Hindlimb muscle (tissue), 1 donor: ENCODE data around the gene LYRM4. TPM values are rescaled to one million over a fixed set of nuclear protein-coding genes. Genes with fewer than 3 reads are reported as not detected.

Source experiments
- DNase-seq: peaks from one replicate; pipeline ENCODE4 v3.0.0-alpha.2; 2013
- polyA plus RNA-seq: library from polyadenylated mRNA; unstranded; fragments of 120-200 nt; gene quantifications from one replicate; pipeline ENCODE4 v1.2.1, GENCODE V29; 2013; ENCODE audit not compliant: insufficient read length

Gene LYRM4
- polyA plus RNA-seq, 1 donor = 20.5 TPM

DNA sequence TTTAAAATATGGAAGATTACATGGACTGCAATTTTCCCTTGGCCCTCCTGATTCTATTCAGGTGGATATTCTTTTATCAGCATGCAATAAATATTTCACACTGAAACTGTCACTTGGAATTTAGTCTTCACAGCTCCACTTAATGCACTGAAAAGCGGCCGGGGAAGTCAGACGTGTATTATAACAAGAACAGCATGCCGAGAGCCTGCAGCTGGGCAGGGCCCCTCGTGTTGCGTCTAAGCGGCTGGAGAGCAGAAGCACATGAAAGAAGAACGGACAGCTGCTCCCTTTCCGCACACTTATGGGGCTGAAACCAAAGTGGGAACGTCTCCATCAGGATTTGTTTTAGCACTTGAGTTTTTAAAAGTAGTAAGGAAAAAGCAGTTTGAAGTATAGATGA lies 57.2 kb downstream of the LYRM4 start:
- DNase-seq = peak; percentile 71

DNA sequence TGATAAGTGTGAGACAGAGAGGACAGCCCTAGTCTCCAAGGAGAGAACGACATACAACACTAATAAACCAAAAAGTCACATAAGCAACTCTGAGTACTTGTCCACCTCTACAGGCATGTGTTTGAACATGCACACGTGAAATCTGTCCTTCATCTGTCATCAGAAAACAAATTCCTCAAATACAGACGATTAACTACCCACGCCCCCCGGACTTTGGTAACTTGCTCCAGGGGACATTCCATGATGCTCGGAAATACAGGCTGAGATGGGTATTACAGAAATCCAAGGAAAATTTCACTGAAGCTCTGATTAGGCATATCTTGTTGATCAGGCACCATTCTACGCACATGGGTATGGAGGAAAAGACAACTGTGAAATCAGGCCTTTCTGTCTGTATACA lies 57.8 kb downstream of the LYRM4 start:
- no peak for DNase-seq

DNA sequence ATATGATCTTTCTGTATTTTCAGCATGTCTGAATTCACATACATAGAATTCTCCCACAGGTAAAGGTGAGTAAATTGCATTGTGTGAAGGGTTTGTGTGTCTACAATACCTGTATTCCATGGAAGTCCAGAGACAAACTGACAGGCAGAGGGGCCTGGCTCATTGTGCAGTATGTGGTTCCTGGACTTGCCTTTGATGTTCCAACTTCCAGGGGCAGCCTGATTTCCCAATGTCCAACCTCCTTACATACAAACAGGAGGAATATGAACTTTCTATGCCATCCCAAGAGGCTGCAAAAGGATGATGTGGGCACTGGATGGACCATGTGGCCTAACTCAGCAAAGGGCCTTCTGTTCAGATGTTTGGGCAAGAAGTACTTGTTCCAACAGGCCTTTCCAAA lies 58.5 kb downstream of the LYRM4 start:
- DNase-seq = no peak

DNA sequence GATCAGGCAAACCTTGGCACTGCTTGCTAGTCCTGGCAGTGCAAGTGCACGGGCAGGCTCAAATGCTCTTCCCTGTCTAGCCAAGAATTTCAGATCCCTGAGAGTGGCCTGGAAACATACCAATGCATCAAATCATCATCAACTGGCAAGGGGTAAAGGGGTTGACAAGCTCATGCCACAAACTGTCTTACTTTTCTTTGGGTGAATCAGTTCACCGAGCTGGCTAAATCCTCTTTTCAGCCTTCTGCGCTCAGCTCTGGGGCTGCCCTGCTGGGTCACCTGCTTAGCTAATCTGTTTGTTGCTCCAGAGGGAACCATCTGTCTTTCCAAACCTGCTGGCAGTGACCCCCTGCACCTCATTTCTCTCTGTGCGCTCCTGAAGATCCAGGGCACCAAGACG lies 59.5 kb downstream of the LYRM4 start:
- DNase-seq = no peak

DNA sequence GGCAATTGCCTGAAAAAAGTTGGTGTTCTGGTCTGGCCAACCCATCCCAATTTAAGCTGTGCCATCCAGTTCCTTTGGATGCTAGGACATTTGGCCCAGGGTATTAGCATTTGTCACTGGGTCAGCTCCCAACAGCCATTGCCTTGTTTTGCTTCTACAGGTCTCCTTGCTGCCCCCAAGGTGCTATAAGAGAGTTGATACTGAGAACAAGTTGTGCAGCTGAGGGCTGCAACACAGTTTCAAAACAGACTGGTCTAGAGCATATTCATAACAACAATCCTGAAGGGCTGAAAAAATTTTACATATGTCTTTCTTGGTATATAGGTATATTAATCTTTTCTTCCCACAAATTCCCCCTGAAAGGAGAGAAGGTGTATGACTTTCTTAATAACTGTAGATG lies 61.0 kb downstream of the LYRM4 start:
- no peak for DNase-seq

DNA sequence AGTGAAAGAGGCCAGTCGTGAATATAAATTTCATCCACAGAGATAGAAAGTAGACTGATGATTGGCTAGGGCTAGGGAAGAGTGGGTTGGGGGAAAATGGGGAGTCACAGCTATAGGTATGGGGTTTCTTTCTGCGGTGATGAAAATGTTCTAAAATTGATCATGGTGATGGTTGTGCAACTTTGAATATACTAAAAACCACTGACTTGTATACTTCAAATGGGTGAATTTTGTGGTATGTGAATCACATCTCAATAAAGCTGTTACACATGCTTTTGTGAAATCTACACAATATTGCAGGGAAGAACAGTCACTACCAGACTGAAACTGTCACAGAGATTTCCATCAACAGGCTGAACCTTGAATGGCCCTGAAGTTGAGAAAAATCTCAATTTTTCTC lies 61.5 kb downstream of the LYRM4 start:
- no peak for DNase-seq

DNA sequence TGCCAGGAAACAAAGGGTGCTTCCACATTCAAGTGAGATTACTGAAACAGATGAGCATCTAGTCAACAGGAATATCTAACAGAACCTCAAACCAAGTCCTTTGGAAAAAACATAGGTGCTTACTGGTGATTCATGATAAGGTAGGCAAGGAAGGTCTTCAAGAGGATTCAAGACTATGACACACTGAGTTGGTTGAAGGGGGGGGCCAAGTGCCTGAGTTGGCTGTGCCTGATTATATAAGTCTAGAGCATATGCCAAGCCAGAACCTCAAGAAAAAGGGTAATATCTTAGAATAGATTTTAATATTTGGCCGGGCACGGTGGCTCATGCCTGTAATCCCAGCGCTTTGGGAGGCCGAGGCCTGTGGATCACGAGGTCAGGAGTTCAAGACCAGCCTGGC lies 63.7 kb downstream of the LYRM4 start:
- DNase-seq = no peak

DNA sequence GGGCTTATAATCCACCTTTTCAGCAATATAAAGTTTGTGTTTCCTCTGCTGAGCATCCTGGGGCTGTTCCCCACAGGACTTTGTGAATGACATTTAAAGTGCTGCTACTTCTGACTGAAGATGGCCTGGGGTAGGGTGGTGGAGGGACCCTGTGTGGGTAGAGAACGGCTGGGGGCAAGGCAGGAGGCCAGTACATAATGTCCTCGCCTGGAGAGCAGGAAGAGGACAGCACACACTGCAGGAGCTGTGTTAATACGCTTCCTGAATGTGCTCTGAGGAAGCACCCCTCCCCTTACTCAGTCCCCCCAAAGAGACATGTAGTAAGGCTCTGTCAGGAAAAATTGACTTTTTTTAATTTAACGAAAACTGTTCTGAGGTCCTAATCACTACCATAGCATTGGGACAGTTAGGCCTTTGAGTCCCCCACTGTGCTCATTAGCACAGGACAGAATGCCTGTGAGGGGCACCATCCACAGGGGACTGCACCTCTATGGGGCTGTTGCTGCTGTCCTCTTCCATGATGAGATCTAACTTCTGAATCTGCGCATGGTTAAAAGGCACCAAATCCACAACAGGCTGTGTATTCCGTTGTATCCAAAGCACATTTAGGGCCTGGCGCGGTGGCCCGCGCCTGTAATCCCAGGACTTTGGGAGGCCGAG lies 68.5 kb downstream of the LYRM4 start:
- no peak for DNase-seq

DNA sequence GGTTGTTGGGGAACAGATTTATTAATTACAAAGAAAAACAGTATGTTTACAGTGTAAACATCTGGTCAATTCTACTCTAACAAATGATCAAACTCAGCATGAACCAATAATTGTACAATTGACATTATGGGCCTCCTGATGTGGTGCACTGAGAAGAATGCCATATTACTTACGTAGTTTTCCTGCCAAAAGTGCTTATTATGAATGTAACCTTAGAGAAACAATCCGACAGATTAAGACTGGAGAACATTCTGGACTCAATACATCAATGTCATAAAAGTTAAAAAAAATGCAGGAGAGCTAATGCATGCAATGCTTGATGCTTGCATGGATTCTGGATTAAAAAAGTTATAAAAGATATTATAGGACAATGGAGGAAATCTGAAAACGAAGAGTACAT lies 69.0 kb downstream of the LYRM4 start:
- DNase-seq = no peak

DNA sequence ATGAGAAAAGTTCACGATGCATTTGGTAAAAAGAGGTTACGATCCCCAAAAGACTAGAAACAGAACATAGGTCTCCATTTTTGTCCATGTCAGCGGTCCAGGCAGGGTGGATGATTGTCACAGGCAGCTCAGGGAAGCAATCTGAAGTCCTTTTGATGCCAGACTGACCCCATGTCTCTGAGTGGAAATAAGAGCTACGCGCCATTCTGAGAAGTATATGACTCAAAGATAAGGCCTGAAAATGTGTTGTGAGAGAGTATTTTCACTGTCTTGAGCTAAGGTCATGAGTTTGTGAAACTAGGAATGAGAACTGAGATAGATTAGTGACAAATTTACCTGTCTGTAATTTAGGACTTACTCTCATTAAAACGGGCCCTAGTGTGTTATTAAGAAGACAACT lies 69.5 kb downstream of the LYRM4 start:
- no peak for DNase-seq

DNA sequence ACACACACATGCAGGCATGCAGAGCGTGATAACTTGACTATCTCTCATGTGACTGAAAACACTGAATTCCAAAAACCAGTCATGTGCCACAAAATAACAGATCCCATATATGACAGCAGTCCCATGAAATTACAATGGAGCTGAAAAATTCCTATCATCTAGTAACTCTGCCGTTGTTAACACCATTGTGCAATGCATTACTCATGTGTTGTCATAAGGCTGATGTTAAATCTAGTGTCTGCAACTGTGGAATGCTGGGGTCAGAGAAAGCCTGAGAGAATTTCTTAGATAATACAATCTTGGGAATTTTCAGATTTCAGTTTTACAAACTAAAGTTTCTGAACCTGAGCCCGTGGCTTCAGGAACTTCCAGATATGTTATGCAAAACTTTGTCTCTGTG lies 70.2 kb downstream of the LYRM4 start:
- no peak for DNase-seq

DNA sequence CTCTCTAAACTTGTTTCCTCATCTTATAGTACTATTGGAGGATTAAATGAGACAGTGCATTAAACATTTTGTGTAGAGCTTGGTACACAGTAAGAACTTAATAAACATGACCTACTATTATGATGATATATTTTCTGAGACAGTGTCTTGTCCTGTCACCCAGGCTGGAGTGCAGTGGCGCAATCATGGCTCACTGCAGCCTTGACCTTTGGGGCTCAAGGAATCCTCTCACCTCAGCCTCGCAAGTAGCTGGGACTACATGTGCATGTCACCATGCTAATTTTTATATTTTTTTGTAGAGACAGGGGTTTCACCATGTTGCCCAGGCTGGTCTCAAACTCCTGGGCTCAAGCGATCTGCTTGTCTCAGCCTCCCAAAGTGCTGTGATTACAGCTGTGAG lies 72.1 kb downstream of the LYRM4 start:
- no peak for DNase-seq

DNA sequence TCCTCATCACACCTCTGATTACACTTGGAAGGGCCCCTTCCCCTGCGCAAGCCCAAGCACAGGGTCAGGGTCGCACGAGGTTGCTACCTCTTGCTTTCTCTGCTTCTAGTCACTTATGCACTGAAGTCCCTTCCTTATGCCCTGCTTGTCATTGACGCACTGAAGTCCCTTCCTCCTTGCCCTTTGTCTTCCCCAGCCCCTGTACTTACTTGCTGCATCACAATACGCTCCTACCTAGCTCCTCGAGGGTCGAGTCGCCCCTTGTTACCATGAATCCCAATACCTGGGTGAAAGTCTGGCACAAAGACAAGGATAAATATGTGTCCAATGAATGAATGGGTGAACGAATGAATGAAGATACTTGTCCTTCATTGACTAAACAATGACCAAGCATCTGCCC lies 75.9 kb downstream of the LYRM4 start:
- DNase-seq = no peak

DNA sequence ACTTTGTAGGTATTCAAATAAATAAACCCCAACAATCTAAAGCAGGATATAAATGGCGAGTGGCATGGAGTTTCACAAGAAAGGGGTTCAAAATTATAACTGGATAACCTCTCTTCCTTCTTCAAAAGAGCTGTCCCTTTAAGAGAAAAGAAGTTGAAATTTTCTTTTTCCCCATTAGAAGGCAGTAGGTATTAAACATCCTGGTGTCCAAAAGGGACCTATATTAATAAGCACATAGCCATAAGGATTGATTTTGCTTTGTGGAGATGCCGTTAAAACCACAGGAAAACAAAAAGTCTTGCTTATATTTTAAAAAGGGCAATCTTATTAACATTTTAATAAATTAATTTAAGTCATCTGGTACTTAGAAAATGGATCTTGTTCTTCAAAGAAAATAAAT lies 76.5 kb downstream of the LYRM4 start:
- DNase-seq = no peak

DNA sequence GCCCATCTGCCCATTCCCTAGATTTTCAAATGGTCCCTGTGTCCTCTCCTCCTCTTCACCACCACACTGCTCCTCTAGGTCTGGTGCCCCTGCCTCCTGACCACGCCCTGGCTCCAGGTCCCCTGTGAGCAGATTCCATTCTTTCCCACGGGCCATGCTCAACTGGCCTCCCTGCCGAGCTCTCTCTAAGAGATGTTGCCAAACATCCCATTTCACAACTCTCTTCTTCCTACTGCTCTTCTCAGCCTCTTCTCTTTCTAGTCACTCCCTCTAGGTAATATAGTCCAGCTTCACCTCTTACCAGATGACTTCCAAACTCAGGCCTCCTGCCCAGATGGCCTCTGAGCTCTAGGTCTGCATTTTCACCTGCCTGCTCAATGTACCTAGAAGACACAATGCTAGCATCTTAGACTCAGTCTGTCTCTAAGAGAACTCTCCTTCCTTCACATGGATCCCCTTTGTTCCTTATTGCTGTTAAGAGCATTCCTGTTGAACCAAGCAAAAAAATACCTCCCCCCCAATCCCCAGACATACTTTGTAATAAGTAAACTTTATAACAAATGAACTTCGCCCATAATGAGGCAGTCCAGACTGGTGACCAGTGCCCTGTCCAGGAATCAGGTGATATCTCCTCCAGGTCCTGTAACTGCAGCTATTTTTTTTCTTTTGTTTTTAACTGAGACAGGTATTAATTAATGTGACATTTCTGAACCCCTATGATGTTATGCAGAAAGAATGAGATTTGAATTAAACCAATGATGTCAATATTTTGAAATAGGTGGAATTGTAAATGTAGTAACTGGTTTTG lies 79.0 kb downstream of the LYRM4 start:
- DNase-seq = no peak

DNA sequence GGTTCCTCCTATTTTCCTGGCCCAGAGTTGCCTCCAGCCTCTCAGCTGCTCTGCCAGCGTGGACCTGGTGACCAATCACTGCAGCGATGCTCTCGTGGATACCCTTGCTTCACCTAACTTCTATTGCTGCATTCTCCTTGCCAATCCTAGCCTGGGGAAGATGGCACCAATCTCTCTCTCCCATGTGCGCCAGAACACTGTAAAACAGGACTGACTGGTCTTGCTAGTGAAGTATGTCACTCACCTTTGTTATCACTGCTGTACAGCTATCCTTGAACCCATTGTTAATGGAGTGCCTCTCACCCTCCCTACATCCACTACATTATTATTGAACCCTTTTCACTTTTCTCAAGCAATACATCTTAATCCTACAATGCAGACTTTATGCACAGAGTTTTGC lies 80.1 kb downstream of the LYRM4 start:
- no peak for DNase-seq

DNA sequence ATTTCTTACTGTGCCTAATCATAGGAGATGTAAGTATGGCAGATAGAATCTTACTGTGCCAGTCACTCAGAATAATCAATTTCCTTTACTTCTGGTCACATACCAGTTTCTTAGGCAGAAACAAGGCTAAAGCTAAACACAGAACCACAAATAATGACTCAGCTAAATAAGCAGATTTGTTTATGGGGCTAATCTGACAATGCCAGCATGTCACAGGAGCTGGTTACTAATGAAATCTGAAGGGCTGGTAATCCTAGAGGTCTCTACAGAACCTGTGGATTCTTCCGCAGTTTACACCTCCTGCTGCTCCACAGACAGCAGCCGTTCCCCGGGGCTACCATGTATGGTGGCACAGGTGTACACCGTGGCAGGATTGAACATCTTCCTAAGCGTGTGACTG lies 80.8 kb downstream of the LYRM4 start:
- no peak for DNase-seq

DNA sequence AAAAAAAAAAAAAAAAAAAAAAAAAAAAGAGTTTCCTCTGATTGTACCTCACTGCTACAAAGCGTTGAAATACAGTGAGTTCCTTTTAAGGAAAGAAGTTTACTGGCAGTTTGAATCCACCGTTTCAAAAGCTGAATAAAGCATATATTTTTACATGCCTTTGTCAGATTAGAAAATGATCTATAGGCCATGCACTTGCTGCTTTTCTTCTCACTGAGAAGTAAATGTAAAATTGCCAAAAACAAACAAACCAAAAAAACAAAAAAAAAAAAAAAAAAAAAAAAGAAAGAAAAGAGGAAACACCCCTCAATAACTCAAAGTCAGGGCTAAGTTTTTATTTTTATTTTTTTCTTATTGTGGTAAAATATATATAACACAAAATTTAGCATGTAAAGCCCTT lies 81.9 kb downstream of the LYRM4 start:
- DNase-seq = no peak

DNA sequence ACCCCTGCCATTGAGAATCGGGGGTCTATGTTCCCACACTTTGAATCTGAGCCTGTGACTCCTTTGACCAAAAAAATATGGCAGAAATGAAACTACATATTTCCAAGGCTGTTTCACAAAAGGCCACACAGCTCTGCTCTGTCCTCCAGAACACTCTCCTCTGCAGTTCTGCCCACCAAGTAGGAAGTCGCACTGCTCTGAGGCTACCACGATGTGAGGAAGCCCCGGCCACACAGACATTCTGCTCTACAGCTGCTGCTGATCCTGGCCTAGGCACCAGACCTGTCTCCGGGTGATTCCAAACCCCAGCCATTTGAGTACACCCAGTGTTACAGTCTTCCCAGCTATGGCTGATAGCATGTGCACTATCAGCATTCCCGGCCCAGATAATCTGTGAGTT lies 85.1 kb downstream of the LYRM4 start:
- DNase-seq = no peak

DNA sequence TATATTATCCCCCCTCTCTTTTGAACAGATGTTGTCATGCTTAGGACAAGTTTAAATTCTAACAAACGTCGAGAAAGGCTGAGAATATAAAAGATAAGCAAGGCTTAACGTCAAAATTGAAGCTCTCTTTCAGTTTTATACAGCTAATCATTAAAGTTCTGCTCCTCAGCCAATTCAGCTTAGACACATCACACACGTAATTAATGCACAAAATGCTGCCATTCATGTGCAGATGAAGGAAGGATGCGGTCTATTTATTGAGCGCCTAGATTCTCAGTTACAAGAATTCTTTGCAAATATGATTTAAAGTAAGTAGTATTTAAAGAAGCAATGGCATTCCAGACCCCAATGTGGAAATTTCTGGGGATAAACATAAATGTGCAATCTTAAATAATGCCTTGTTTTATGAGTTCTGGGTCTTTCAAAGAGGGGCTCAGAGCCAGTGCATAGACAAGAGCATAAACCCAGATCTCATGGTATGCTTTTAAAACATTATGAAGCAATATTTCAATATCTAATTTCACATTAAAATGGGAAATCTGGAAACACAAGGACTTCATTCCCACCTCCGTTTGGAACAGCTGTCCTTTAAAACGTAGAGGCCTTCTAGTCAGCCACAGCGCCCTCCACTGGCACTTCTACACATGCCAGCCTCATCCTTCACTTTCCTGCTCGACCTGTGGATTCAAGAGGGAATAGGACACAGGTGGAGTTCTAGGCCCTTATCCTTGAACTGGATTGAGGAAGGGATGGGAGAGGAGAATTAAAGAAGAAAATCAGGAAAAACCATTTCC lies 85.8 kb downstream of the LYRM4 start:
- no peak for DNase-seq

DNA sequence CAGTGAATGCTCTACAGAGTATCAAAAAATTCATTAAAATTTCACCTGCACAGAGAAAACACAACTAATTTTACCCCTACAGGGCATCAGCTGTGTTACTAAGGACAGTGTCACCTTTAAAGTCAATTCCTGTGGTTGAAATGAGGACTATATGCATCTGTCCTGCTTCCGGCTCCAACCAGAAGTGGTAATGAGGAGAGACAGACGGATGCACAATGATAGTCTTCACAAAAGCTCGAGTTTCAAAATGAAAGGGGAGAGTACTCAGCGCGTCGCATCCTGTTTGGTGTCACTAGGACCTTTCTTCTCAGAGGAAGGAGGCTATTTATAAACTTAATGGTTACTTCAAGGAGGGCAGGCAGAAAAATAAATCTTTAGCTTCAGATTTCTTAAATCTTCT lies 86.5 kb downstream of the LYRM4 start:
- DNase-seq = no peak

DNA sequence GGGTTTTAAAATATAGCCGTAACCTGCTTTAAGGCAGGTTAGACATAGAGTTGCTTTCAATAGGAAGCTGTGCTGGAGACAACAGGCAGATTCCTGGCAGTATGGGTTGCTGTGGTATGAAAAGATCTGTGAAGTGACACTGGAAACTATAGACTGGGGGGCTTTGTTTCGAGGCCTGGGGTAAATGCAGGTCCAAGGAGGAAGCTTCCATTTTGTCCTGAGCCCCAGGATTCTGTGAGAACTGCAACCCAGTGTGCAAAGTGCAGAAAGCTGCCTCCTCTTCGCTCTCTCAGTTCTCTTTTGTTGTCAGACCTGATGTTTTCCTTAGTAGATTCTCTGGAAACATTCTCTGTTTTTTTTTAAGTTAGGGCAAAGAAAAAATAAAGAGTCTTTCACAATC lies 86.9 kb downstream of the LYRM4 start:
- DNase-seq = no peak

DNA sequence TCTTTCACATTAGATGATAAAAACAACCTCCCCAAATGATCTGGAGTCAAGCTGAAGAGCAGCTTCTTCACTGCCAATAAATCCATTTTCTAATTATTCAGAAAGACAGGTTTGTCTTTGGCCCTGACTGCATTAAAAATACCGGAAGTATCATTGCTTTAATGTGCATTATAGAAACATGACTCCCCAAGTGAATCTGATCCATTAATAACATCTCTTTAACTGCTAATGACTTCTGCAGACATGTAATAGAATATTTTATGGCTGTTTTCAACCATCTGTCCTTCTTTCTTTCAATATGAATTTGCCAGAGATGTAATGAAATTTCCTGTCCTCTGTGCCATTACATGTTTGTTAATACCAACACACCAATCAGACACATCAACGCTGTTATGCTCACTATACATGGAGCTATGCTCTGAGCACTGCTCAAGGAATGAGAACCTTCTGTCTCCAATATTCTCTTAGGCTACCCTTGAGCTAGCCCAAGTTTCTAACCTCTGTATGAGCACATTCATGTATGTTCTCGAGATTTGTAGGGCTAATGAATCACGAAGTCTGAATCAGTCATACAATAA lies 87.8 kb downstream of the LYRM4 start:
- DNase-seq = no peak
